ENCODE measurements around the gene MMP23B.
"Not testable (repeated sequence)": the region's sequence is repeated elsewhere in the genome, so short reads cannot be mapped to it uniquely, and the experiment has no call there.

Gene MMP23B

DNA sequence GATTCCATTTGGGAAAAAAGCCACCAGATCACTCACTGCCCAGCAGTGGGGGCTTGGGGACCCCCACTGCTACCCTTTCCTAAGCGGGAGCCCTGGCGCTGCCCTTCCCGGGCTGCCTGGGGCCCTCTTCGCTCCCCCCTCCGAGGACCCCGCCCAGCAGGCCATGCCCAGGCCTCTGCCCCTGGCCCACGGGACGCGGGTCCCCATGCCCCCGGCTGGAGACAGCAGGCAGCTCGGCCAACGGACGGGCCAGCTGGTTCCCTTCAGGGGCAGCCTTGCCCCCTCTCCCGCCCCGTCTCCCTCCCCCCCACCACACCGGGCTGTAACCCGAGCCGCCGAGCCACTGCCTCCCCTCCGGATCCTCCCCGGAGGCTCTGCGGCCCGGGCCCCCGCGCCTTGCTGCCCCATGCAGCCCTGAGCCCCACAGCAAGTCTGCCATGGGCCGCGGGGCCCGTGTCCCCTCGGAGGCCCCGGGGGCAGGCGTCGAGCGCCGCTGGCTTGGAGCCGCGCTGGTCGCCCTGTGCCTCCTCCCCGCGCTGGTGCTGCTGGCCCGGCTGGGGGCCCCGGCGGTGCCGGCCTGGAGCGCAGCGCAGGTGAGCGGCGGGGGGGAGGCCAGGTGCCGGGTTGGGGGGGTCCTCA is at the start of gene MMP23B:
Gene MMP23B, plus strand, starts transcription at position 392 of the 639 bp plus-strand sequence. Its CDS starts 46 bp downstream, at position 438.
- DNase-seq = peak; percentile 77

DNA sequence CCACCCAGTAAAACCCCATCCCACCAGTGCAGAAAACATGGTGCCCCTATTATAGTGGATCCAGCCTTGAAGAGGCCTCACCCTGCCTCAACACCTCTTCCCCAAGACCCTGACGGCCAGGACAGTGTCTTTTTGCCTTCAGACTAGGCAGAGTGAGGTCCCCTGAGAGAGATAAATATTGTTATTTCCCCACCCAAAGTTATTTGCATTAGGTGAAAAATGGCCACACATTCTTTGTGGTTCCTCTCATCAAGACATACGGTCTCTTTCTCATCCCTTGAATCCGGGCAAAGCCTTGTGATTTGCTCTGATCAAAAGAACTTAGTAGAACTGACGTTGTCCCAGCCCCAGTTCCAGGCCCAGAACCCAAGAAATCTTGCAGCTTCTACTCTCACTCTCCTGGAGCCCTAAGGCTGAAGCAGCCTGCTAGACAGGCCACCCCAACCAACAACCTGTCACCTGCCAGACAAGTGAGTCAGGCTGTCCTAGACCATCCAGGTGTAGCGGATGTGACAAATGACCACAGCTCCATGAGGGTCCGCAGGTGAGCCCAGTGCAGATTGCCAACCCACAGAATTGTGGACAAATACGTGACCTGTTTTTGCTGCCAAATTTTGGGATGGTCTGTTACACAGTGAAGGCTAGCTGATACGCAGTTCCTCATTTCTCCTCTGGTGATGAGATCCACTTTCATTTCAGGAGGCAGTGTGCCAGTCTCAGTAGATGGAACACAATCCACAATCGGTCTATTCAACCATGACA is 49.2 kb upstream of the MMP23B start:
- DNase-seq = no peak

DNA sequence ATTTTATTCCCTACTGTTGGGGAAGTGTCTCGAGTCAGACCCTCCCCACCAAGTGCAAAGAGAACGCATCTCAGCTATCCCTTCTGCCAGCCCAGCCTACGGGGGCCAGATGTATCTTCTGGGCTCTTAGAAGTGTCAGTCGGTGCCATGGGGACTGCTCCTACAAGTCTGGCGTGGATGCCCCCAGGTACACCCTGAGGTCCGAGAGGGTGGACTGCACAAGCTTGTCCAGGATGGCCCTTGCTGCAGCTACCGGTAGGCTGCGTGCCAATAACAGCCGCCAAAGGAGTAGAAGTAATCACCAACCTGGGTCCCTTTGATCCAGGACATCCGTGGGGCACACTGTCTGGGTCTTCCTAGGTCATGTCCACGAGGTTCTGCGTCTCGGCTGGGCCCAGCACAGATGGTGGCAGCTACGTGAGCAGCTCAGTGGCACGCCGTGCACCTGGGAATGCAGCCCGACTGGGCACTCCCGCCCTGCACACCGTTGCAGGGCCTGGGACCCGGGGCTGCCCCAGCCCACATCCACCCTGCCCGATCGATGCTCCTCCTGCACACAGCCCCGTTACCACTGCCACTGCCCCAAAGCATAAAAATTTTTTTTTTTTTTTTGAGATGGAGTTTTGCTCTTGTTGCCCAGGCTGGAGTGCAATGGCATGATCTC is 48.5 kb upstream of the MMP23B start:
- no peak for DNase-seq

DNA sequence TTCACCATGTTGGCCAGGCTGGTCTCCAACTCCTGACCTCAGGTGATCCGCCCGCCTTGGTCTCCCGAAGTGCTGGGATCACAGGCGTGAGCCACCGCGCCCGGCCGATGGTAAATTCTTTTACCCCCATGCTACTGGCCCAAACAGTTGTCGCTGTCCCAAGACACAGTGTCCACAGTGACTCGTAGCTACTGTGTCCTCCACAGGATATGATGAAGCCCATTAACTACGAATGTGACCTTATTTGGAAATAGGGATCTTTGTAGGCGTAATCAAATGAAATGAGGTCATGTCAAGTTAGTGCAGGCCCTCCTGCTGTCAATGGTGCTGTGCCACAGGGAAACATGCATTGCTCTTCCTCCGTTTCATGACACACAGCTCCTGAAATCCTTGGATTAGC is 40.5 kb upstream of the MMP23B start:
- no peak for DNase-seq

DNA sequence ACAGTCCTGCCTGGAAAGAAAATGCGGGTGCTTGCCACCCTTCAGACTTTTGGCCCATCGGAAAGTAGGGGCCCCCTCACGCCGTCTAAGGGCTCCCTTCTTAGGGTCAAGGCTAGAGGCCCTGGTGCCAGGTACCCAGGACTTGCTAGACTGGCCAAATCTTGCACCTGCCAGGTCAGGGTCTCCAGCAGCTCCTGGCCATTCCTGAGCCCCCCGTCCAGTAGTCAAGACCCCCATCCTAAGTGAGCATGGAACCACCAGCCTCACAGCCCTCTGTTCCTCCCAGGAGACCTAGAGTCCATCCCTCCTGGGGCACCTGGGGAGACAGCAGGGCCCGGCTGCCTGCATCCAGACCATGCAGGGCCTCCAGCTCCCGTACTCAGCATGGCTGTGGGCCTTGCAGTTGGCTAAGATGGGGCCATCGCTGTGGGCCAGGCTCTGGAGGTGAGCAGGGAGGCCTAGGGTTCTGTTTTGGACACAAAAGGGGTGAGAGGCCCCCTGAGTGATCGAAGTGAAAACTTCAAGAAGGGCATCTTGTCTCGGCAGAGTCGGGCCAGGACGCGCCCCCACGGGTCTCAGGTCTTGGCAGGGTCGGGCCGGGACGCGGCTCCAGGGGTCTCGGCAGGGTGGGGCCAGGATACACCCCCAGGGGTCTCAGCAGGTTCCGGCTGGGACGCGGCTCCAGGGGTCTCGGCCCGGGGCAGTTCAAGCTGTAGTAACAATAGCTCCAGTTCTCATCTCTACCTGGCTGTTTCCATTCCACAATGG is 38.0 kb upstream of the MMP23B start:
- no peak for DNase-seq

DNA sequence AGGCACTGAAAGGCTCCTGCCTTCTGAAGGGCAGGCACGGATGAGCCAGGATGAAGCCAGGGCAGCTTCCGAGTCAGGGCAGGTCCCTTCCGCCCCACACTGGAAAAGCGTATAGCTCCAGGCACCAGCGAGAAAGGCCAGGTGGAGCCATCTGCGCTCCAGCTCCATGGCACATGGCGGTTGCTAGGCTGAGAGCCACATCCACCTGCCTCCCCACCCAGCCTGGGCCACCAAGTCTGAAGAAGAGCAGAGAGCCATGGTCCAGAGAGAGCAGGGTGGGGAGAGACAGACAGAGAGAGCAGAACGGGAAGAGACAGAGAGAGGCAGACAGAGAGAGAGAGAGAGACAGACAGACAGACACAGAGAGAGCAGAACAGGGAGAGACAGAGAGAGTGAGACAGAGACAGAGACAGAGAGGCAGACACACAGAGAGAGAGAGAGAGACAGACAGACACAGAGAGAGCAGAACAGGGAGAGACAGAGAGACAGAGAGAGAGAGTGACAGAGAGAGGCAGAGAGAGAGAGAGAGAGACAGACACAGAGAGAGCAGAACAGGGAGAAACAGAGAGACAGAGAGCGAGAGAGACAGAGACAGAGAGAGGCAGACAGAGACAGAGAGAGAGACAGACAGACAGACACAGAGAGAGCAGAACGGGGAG is 37.2 kb upstream of the MMP23B start:
- no peak for DNase-seq

DNA sequence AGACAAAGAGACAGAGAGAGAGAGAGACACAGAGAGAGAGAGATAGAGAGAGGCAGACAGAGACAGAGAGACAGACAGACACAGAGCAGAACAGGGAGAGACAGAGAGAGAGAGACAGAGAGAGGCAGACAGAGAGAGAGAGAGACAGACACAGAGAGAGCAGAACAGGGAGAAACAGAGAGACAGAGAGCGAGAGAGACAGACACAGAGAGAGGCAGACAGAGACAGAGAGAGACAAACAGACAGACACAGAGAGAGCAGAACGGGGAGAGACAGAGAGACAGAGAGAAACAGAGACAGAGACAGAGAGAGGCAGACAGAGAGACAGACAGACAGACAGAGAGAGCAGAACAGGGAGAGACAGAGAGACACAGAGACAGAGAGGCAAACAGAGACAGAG is 36.6 kb upstream of the MMP23B start:
- DNase-seq = not testable (repeated sequence)

DNA sequence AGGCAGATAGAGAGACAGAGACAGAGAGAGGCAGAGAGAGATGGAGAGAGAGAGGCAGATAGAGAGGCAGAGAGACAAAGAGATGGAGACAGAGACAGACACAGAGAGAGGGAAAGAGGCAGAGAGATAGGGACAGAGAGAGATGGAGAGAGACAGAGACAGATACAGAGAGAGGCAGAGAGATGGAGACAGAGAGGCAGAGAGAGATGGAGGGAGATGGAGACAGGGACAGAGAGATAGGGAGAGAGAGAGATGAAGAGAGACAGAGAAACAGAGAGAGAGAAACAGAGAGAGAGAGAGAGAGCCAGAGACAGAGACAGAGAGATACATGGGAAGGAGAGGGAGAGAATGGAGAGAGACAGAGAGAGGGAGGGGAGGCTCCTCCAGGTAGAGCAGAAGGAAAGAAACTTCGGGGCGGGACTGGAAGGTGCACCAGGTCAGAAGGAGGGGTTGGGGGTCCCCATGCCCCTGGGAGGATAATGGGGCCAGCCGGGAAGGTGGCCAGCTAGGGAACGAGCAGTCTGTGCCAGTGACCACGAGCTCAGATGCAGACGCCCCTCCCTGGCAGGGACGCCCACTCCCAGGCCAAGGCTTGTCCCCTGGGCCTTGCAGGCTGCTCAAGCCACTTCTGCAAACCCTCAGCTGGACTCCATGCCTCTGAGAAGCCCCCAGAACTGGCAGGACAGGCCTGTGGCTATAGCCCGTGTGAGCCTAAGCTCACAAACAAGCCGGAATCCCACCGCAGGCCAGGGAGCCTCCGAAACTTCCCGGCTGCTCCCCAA is 35.3 kb upstream of the MMP23B start:
- no peak for DNase-seq

DNA sequence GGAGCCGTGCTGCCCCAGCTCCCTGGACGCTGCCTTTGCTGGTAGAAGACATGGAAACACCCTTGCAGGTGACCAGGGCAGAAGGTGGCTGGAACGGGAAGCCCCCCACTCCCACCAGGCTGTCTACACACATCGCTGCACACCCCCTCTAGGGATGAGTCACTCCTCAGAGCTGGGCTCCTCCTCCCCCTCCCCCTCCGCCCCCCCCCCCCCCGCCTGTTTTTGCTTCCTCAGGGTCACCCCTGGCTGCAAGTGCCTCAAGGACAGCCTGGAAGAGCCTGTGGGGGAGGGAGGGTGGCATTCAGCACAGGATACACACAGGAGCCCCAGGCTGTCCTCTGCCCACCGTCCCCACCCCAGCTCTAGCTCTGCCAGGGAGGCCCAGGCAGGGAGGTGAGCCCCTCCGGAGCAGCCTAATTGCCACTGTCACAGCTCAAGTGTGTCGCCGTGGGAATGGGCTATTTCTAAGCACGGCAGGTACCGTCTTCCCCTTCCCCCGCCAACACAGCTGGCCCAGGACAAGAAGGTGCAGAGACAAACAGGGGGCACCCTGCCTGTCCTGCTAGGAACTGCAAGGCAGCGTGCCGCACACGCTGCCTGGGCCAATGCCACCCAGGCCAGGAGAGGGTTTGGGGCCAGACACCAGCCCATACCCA is 34.6 kb upstream of the MMP23B start:
- DNase-seq = no peak

DNA sequence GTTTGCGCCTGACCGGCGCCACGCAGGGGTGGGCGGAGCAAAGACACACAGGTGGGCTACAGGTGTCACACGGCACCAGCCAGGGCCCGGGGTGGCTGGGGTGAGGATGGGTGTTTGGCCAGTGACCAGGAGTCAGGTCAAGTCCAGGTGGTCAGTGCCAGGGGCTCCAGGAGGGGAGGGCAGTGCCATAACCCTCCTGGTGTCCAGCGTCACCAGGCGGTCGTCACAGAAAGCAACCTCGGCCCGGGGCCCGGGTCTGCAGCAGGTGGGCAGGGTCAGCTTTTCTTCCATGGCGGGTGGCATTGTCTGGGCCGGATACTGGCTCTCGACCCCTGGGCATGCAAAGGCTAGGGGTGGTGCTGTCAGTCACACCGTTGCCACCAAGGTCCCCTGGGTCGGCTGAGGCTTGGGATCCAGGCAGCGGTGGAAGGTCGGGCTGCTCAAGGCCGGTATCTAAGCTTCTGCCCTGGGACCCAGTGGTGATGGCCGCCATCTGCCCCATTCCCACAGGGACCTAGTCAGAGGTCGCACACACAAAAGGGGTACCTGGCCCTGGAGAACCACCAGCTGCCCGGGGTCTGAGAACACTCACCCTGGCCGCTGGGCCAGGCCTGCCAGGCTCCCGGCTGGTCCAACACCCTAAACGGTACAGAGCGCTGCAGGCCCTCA is 33.8 kb upstream of the MMP23B start:
- no peak for DNase-seq

DNA sequence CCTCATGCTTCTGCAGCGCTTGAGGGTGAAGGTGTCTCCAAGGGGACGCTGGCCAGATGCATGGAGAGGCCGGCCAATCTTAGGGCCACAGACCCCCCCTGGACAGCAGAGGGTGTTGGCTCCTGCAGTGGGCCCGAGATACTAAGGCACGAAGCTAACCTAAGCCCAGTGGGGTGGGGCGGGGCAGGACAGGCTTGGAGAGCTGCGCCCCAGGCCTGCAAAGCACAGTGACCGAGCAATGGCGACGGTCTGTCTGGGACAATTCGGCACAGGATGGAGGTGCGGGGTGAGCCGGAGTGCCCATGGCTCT is 33.3 kb upstream of the MMP23B start:
- no peak for DNase-seq

DNA sequence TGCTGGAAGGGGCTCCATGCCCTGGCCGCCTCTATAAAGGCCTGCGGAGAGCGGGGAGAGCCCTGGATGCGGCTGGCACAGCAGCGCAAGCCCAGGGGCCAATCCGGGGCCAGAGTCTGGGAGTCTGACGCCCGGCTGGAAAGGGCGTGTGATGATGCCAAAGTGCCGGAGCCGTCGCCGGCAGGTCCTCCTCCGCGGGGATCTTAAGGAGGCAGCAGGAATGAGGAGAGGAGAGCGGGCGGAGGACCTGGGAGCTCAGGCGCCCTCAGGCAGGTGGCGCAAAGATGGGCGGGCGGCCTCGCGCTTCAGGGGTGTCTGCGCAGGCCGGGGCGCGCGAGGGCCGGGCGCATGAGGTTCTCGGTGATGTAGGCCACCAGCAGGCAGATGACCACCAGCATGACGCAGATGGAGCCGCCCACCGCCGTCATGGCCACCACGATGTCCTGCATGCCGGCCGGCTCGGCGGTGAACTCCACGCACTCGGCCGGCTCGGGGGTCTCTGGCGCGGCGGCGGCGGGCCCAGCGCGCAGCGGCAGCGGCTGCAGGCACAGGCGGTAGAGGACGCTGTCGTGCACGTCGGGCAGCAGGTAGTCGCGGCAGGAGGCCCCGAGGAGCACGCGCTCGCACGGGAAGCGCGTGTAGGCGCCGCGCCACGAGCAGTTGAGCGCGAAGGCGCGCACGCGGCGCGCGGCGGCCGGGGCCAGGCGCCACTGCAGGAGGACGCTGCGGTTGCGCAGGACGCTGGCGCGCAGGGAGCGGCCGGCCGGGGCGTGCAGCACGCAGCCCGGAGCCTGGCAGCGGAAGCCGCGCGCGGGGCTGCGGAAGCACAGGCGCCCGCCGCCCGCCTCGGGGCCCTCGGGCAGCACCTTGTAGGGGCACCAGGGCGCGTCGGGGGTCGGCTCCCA is 32.7 kb upstream of the MMP23B start:
- DNase-seq = peak; percentile 39

DNA sequence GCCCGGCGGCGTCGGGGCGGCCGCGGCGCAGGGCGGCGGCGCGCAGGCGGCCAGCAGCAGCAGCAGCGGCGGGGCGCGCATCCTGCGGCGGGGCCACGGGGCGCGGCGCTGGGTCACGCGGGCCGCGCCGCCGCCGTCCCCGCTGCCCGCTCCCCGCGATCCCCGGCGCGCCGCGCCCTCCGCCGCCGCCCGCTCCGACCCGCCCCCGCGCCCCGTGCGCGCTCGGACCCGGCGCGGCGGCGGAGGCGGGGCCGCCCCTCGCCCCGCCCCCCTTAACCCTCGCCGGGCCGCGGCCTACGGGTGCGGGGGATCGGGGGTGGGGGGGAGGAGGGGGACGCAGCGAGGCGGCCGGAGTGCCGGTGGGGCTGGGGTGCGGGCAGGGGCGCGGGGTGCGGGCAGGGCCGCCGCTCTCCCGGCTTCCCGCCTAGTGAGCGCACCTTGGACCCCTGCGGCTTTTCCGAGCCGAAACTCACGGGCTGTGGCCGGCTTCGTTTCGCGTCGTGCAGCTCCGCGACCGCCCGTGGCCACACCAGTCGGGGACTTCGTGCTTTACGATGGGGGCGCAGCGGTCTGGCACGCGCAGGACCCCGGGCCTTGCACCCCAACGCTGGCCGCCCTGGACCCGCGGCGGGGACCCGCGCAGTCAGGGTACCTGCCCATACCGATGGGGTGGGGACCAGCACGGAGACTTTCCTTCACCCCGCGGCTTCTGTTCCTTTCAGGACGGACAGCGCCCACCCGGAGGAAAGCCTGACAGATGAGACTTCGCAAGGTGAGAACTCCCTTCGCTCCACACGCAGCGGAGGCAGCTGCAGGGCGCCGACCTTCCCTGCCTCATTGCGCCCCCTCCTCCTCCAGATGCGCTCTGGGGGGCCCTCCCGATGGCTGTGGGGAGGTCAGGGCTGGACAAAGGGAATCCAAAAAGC is 31.8 kb upstream of the MMP23B start, which contains the start of gene FNDC10:
Gene FNDC10, minus strand, starts transcription at position 201 of the 926 bp plus-strand sequence. Its CDS starts 120 bp downstream, at position 81.
- DNase-seq = no peak

DNA sequence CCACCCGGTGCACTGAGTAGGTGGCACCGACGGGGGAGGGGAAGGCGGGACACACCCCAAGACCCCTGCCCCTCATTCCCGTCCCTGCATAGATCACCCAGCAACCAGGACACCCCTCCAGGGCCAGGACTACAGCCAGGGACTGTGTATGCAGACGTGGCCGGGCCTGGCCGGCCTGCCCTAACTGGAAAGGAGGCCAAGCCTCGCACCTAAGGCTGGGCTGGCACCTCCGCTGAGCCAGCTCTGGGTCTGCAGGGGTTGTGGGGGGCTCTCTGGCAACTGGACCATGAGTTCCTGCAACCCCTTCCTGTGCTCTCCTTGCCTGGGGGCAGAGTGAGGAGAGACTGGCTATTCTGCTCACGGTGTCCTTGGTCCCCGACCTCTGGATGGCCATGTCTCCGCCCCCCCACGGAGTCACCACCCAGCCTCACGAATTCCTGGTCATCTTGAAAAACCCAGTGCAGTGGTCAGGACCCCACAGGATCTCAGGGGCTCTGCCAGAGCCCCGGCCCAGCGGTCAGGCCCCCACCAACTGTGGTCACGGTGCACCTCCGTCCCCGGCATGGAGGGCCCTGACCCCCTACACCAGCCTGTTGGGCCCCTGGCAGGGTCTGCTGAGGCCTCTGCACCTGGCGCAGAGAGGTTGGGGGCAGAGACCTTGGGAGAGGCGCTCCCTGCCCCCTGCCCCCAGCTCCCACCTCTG is 31.0 kb upstream of the MMP23B start:
- no peak for DNase-seq

DNA sequence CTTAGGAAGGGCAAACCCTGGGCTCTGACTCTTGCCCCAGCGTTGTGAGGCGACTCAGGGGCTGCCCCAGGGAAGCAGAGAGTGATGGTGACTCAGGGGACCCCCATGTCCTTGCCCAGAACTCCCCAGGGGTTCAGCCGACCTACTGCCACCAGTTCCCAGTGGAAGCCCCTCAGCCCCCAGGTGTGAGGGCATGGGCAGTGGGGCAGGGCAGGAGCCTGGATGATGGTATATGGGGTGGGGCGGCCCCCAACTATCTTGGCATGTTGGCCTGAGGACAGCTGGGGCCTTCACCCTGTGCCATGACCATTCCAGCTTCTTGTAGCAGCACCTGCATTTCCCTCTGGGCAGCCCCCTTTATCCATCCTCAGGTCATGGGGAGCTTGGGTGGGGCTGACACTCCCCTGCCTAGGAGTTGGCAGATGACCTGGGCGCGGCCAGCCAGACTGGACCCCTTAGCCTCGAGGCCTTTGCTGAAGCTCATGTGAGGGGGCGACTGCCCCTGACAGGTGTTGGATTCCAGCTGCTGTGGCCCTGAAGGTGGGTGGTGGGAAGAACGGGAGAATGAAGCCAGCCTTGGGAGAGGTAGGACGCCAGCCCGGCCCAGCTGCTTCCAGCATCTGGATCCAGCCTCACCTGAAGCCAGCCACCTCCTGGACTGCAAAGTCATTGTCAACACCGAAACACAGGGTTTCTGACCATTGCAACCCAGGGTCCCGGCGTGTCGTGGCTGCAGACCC is 30.2 kb upstream of the MMP23B start:
- no peak for DNase-seq

DNA sequence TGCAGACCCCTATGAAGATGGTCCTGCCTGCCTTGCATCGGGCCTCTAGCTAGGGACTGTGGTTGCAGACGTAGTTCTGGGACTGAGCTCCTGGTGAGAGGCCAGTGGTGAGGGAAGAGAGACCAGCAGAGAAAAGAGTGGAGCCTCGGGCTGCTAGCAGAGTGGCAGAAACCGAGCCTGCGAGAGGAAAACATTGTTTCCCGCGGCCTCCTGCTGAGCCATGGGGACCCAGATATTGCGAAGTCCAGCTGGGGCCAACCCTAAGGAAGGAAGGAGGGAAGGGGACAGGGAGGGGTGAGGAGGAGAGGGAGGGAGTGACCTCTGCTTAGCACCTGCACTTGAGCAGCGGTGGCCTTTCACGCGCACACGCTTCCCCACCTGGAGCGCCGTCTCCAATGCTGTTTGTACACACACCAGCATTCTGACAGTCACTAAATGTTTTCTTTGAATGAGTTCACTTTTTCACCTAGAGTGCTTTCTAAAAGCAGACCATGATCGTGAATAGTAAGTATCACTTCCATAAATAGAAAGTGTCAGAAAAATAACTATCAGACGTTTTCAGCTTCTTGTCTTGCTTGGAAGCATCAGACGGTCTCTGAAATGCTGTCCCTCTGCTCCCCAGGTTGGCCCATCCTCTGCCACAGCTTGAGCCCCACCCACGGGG is 29.5 kb upstream of the MMP23B start:
- DNase-seq = no peak

Data from right hindlimb (tissue), 1 donor.